H1 (cell line): ENCODE results near the gene SEMA4D. TPM values are rescaled to one million over a fixed set of nuclear protein-coding genes. Genes with fewer than 3 reads are reported as not detected.

Experiments
- CTCF ChIA-PET: fragments of 300-600 bp; sonication (Branson Sonifier 250); formaldehyde crosslinking; loops from one replicate; lab custom pipeline; 2021; ENCODE audit not compliant: partially characterized antibody; lab: Charles Lee
- POLR2A ChIA-PET: fragments of 300-600 bp; sonication (Branson Sonifier 250); formaldehyde crosslinking; loops from one replicate; lab custom pipeline; 2021; ENCODE audit warnings: inconsistent platforms; ENCODE audit not compliant: partially characterized antibody; lab: Charles Lee
- DNase-seq, 2 experiments: peaks; one replicate each; pipeline versions ENCODE4 v3.0.0 to v3.0.0-alpha.2; 2010 to 2022; ENCODE audit warnings: low spot score in 2 of 2, low read depth in 1 of 2, mixed read lengths in 1 of 2
- FAIRE-seq: peaks from 2 replicates; lab custom pipeline; 2011; peaks lifted over from hg19 to GRCh38; lab: Jason Lieb, UNC
- H2AFZ ChIP-seq: 2 replicates; pipeline ENCODE4 v1.8.1; 2012; ENCODE audit warnings: low read length, inconsistent platforms
- H2AK5ac ChIP-seq: 2 replicates; pipeline ENCODE4 v1.6.1; 2013; ENCODE audit warnings: low read depth, low read length
- H2BK120ac ChIP-seq: replicated peaks from 2 replicates; pipeline ENCODE3; 2013; ENCODE audit warnings: low read depth, low read length, inconsistent platforms
- H2BK12ac ChIP-seq: 2 replicates; pipeline ENCODE4 v1.6.1; 2013; ENCODE audit warnings: low read depth, low read length
- H2BK15ac ChIP-seq: 2 replicates; pipeline ENCODE4 v1.6.1; 2013; ENCODE audit warnings: low read length
- H2BK20ac ChIP-seq: 2 replicates; pipeline ENCODE4 v1.6.1; 2013; ENCODE audit warnings: low read length
- H2BK5ac ChIP-seq: 2 replicates; pipeline ENCODE4 v1.6.1; 2013; ENCODE audit warnings: low read depth, low read length
- H3K14ac ChIP-seq: 2 replicates; pipeline ENCODE4 v1.6.1; 2013; ENCODE audit warnings: inconsistent platforms; ENCODE audit not compliant: insufficient read length
- H3K18ac ChIP-seq: 2 replicates; pipeline ENCODE4 v1.6.1; 2013; ENCODE audit warnings: low read length; ENCODE audit errors: extremely low read depth
- H3K23ac ChIP-seq: 2 replicates; pipeline ENCODE4 v1.6.1; 2013; ENCODE audit warnings: inconsistent platforms; ENCODE audit not compliant: insufficient read length
- H3K23me2 ChIP-seq: 2 replicates; pipeline ENCODE4 v1.6.1; 2013; ENCODE audit warnings: low read depth, low read length
- H3K27ac ChIP-seq: 2 replicates; pipeline ENCODE4 v1.6.1; 2011; ENCODE audit warnings: low read depth, low read length, inconsistent platforms
- H3K27me3 ChIP-seq, 4 experiments: replicated peaks in 1 of 4; 1 replicate in 1 of 4; 2 replicates in 3 of 4; pipeline versions ENCODE4 v1.6.1 to v1.8.1; 2011 to 2013; ENCODE audit warnings: low read length in 3 of 4, mild to moderate bottlenecking in 3 of 4, inconsistent platforms in 2 of 4, mixed read lengths in 2 of 4, moderate library complexity in 1 of 4; ENCODE audit not compliant: control insufficient read depth in 3 of 4, insufficient read depth in 3 of 4; ENCODE audit errors: extremely low read depth in 1 of 4
- H3K36me3 ChIP-seq, 4 experiments: 2 replicates each; pipeline versions ENCODE4 v1.6.1 to v1.8.1; 2011 to 2013; ENCODE audit warnings: mild to moderate bottlenecking in 4 of 4, low read length in 3 of 4, moderate library complexity in 2 of 4, control low read depth in 1 of 4, inconsistent platforms in 1 of 4; ENCODE audit not compliant: insufficient read depth in 4 of 4, control insufficient read depth in 2 of 4
- H3K4ac ChIP-seq: replicated peaks from 2 replicates; pipeline ENCODE3; 2013; ENCODE audit warnings: low read length, low read depth, mixed read lengths, inconsistent platforms; ENCODE audit not compliant: insufficient read length
- H3K4me1 ChIP-seq, 4 experiments: replicated peaks in 1 of 4; 1 replicate in 1 of 4; 2 replicates in 3 of 4; pipeline versions ENCODE4 v1.6.1 to v1.8.1; 2011 to 2013; ENCODE audit warnings: low read length in 3 of 4, inconsistent platforms in 2 of 4, mixed read lengths in 1 of 4; ENCODE audit not compliant: insufficient read depth in 4 of 4, control insufficient read depth in 3 of 4
- H3K4me2 ChIP-seq, 2 experiments: 2 replicates each; pipeline versions ENCODE4 v1.6.1 to v1.8.1; 2011 to 2013; ENCODE audit warnings: low read depth in 2 of 2, low read length in 2 of 2, control low read depth in 1 of 2, inconsistent platforms in 1 of 2, mild to moderate bottlenecking in 1 of 2; ENCODE audit not compliant: insufficient read depth in 1 of 2
- H3K4me3 ChIP-seq, 4 experiments: fragments of 200-600, 300-600 bp in 1 of 4; sonication (generic), shearing (Covaris generic), sonication (Bioruptor Twin) in 1 of 4; 2 replicates each; pipeline versions ENCODE4 v1.5.1 to v1.8.1; 2011 to 2016; ENCODE audit warnings: low read length in 4 of 4, low read depth in 3 of 4, control low read depth in 2 of 4, inconsistent platforms in 2 of 4, mild to moderate bottlenecking in 2 of 4, mixed read lengths in 1 of 4, moderate library complexity in 1 of 4; ENCODE audit not compliant: insufficient read depth in 2 of 4; ENCODE audit errors: extremely low read depth in 1 of 4
- H3K56ac ChIP-seq: replicated peaks from 2 replicates; pipeline ENCODE3; 2013; ENCODE audit warnings: low read depth, mild to moderate bottlenecking, mixed read lengths, low read length, inconsistent platforms; ENCODE audit not compliant: insufficient read length
- H3K79me1 ChIP-seq: 2 replicates; pipeline ENCODE4 v1.6.1; 2013; ENCODE audit warnings: low read depth, low read length, control low read depth
- H3K79me2 ChIP-seq, 2 experiments: 2 replicates each; pipeline versions ENCODE4 v1.6.1 to v1.8.1; 2012 to 2013; ENCODE audit warnings: low read length in 2 of 2, mild to moderate bottlenecking in 2 of 2, inconsistent platforms in 1 of 2; ENCODE audit not compliant: insufficient read depth in 2 of 2, control insufficient read depth in 1 of 2
- H3K9ac ChIP-seq, 4 experiments: replicated peaks in 1 of 4; 1 replicate in 1 of 4; 2 replicates in 3 of 4; pipeline versions ENCODE4 v1.6.1 to v1.8.1; 2011 to 2013; ENCODE audit warnings: low read depth in 3 of 4, low read length in 3 of 4, control low read depth in 2 of 4, mild to moderate bottlenecking in 2 of 4, moderate library complexity in 2 of 4, inconsistent platforms in 1 of 4; ENCODE audit errors: extremely low read depth in 1 of 4
- H3K9me3 ChIP-seq, 2 experiments: 2 replicates each; pipeline versions ENCODE4 v1.6.1 to v1.8.1; 2012 to 2013; ENCODE audit warnings: mild to moderate bottlenecking in 2 of 2, moderate library complexity in 2 of 2, control low read depth in 1 of 2, inconsistent platforms in 1 of 2, low read depth in 1 of 2, low read length in 1 of 2, mixed read lengths in 1 of 2; ENCODE audit not compliant: insufficient read depth in 2 of 2
- H4K20me1 ChIP-seq, 2 experiments: replicated peaks in 1 of 2; 2 replicates each; pipeline versions ENCODE3 to v1.8.1; 2011 to 2013; ENCODE audit warnings: inconsistent platforms in 2 of 2, low read length in 2 of 2, mild to moderate bottlenecking in 1 of 2; ENCODE audit not compliant: insufficient read depth in 2 of 2, control insufficient read depth in 1 of 2
- H4K5ac ChIP-seq: 2 replicates; pipeline ENCODE4 v1.6.1; 2013; ENCODE audit warnings: low read length, low read depth, mixed read lengths, inconsistent platforms; ENCODE audit not compliant: insufficient read length
- H4K8ac ChIP-seq: 2 replicates; pipeline ENCODE4 v1.8.0; 2013; ENCODE audit warnings: mild to moderate bottlenecking, moderate library complexity, low read length, inconsistent platforms; ENCODE audit not compliant: insufficient read depth; ENCODE audit errors: extremely low read depth
- H4K91ac ChIP-seq: replicated peaks from 2 replicates; pipeline ENCODE3; 2013; ENCODE audit warnings: low read length, mixed read lengths, inconsistent platforms; ENCODE audit not compliant: insufficient read length
- BCL11A ChIP-seq, 2 experiments: IDR thresholded peaks; one replicate each; pipeline ENCODE4 v1.6.1; 2011; ENCODE audit warnings: low read depth in 2 of 2, low read length in 2 of 2, mild to moderate bottlenecking in 2 of 2
- CREB1 ChIP-seq: IDR thresholded peaks from 2 replicates; pipeline ENCODE4 v1.6.1; 2012; ENCODE audit warnings: inconsistent platforms
- KDM1A ChIP-seq: fragments of 200-600, 300-600 bp; sonication (generic); IDR thresholded peaks from 2 replicates; pipeline ENCODE4 v1.7.1; 2016; ENCODE audit warnings: mild to moderate bottlenecking, low read length, borderline replicate concordance
- KDM4A ChIP-seq: IDR thresholded peaks from one replicate; pipeline ENCODE4 v1.7.1; 2012; ENCODE audit warnings: low read depth, mild to moderate bottlenecking, moderate library complexity, low read length, inconsistent platforms; ENCODE audit not compliant: severe bottlenecking
- PHF8 ChIP-seq: fragments of 200-600 bp; sonication (generic); conservative IDR thresholded peaks from 2 replicates; pipeline ENCODE4 v1.7.1; 2012; ENCODE audit warnings: low read depth, mild to moderate bottlenecking, inconsistent platforms, low read length, moderate library complexity
- SIX5 ChIP-seq: IDR thresholded peaks from 2 replicates; pipeline ENCODE4 v1.6.1; 2011; ENCODE audit warnings: mild to moderate bottlenecking, low read depth, low read length
- TAF1 ChIP-seq: IDR thresholded peaks from 2 replicates; pipeline ENCODE4 v1.6.1; 2011; ENCODE audit warnings: mild to moderate bottlenecking, low read depth, low read length
- TAF7 ChIP-seq: optimal IDR thresholded peaks from 2 replicates; pipeline ENCODE3; 2011; ENCODE audit warnings: low read depth, mild to moderate bottlenecking, inconsistent platforms, low read length, moderate library complexity, borderline replicate concordance
- WGBS, 2 experiments: shearing (Covaris generic) in 1 of 2; methylation state at CpG; one replicate each; pipeline versions ENCODE4 v1.1.6 to v1.1.7; 2013 to 2015; ENCODE audit warnings: low lambda C conversion rate in 2 of 2, mixed read lengths in 2 of 2, inconsistent platforms in 1 of 2, low coverage in 1 of 2, missing lambda C conversion rate in 1 of 2; ENCODE audit not compliant: insufficient replicate concordance in 2 of 2, insufficient coverage in 1 of 2, insufficient read length in 1 of 2; ENCODE audit errors: extremely low coverage in 1 of 2, missing lambda C conversion rate in 1 of 2; 5-methylcytosine and 5-hydroxymethylcytosine counted together
- polyA plus RNA-seq, 7 experiments: library from polyadenylated mRNA; depleted of rRNA in 3 of 7; stranded (reverse) in 5 of 7; unstranded in 2 of 7; fragments of >200 nt in 5 of 7; fragments of 200-250 nt in 2 of 7; gene quantifications; 1 replicate in 5 of 7; 2 replicates in 1 of 7; 4 replicates in 1 of 7; pipeline versions ENCODE4 v1.2.1 to v1.2.3, GENCODE V29; 2011 to 2013; ENCODE audit warnings: missing spikeins in 2 of 7, mixed read lengths in 2 of 7
- total RNA-seq: library from RNA; stranded (reverse); fragmentation: NEBNext Ultra II Directional; extraction: Animal tissue kit (Norgen Biotek cat#: 25700); gene quantifications from 2 replicates; pipeline ENCODE4 v1.2.1, GENCODE V29; 2021
- TF ChIP-seq, protein P1 (sequence below): IDR thresholded peaks from 2 replicates; pipeline ENCODE4 v1.6.1; 2011; ENCODE audit warnings: low read depth, mild to moderate bottlenecking, low read length; ENCODE audit not compliant: insufficient read depth

SEMA4D gene
- total and polyA plus RNA-seq, 2 of the 8 experiments (the other 6 are each of a cell fraction or from before 2014, with no cell fraction given) = 21.0 to 70.4 TPM

DNA sequence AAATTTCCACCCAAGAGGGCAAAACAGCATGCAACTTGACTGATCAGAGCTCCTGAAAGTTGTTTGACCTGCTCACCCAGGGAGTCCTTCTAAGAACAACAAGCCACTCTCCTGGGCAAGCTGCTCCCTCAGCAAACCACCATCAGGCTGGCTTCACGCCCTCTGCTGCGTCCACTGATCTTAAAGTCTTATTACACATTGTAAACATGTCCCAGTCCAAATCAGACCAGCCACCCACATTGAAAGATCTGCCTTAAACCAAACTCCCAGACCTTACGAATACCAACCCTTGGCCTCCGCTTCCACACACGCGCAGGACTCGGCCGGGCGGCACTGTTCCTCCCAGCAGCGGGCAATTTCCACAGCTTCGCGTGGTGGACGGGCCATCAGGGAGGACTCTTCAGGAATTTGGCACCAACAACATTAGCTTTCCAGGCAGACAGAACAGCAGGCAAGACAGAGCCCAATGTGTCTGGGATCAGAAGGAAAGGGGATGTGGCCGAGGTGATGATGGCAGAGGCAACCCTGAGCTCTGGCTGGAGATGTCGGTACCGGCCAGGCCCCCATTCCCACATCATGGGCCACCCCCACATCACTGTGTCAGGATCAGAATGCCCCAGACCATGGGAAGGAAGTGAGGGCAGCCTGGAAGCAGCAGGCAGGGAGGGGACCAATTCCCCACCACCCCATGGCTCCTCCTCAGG lies 56.8 kb downstream of the SEMA4D start:
- Histone ChIP-seq H3K4me1 (peaks cover 10 to 50% (median 19%) of the 10 kb centered on the region in 4 experiments), H3K14ac (no peak overlapping the region), H3K27ac (no peak overlapping the region), H4K8ac (no peak overlapping the region; the same call in 1 of the 2 replicates), H2BK20ac (no peak overlapping the region), H3K4ac (peak overlapping the region; percentile 57), H2AFZ (no peak overlapping the region), H3K18ac (peak overlapping the region; percentile 73; the same call in 1 of the 2 replicates), H2BK12ac (0 out of 2 replicates have a peak overlapping the region, but pooled peaks have one; percentile 85), H3K79me2 (peaks cover 0 to 70% of the 10 kb centered on the region in 2 experiments; a peak in 2 of 4 replicates), H4K5ac (no peak overlapping the region), H3K27me3 (no peaks in the 10 kb centered on the region), H3K56ac (no peak overlapping the region), H3K4me3 (no peak overlapping the region), H2BK120ac (no peak overlapping the region), H3K36me3 (no peaks in the 10 kb centered on the region; a peak in 1 of 8 replicates), H3K4me2 (no peak overlapping the region), H2BK5ac (peak overlapping the region; percentile 46), H3K79me1 (peaks cover 24% of the 10 kb centered on the region), H2AK5ac (no peak overlapping the region; the same call in 1 of the 2 replicates), H3K23ac (no peak overlapping the region), H4K91ac (no peak overlapping the region), H3K9me3 (no peaks in the 10 kb centered on the region), H4K20me1 (peaks cover 8% of the 10 kb centered on the region in 2 experiments), H3K9ac (no peak overlapping the region), H3K23me2 (no peaks in the 10 kb centered on the region), H2BK15ac (no peak overlapping the region)
- FAIRE-seq = no peak
- CTCF ChIA-PET = interaction anchor here (0.6 to 6.3 kb wide), 9 partner anchors 11 to 201 kb away, joined by 3 to 45 read pairs (median 3); no protein-coding TSS in a partner anchor
- POLR2A ChIA-PET = interaction anchor here (1.4 to 1.7 kb wide), 2 partner anchors 11 to 15 kb away, joined by 4 to 5 read pairs; no protein-coding TSS in a partner anchor
- TF ChIP-seq PHF8 (no peak), KDM1A (no peak), TAF7 (no peak), TAF1 (no peak), KDM4A (no peak), BCL11A (IDR thresholded peaks at IDR 0.05; ENCODE audit: low read depth in 2 of 2, low read length in 2 of 2) (no peak), CREB1 (no peak), SIX5 (no peak)
- TF ChIP-seq, protein P1, sequence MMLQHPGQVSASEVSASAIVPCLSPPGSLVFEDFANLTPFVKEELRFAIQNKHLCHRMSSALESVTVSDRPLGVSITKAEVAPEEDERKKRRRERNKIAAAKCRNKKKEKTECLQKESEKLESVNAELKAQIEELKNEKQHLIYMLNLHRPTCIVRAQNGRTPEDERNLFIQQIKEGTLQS = no peak
- DNase-seq = no peak
- 89% methylated on average over 16 of the region's 16 CpGs; no CpG with 5 or more reads in 1 of the 2 experiments for WGBS, 2 experiments
